OCI-LY7 (cell line): ENCODE measurements around the gene EP400.

Source experiments
- CTCF ChIP-seq: fragments of 200-600 bp; sonication (generic); conservative IDR thresholded peaks from 2 replicates; pipeline ENCODE4 v1.5.1; 2014; ENCODE audit warnings: mild to moderate bottlenecking, antibody characterized with exemption, low read length, moderate library complexity, mixed read lengths
- EZH2phosphoT487 ChIP-seq: fragments of 200-600 bp; sonication (generic); IDR thresholded peaks from 2 replicates; pipeline ENCODE4 v1.6.1; 2018; ENCODE audit warnings: low read depth, borderline replicate concordance, mild to moderate bottlenecking, mixed run types, antibody characterized with exemption, low read length, moderate library complexity, mixed read lengths

- TF ChIP-seq CTCF (no peak), EZH2phosphoT487 (no peak)
Measured at GRCh38 chr12:131983026-131983425, 33.3 kb downstream of the EP400 start.
